Adrenal gland (tissue), 12 donors: Measurements from ENCODE around the gene DAPK2. TPM values are rescaled to one million over a fixed set of nuclear protein-coding genes. Genes with fewer than 3 reads are reported as not detected.

Experiments used
- DNase-seq, 7 donors: peaks; one replicate each; pipeline ENCODE4 v3.0.0-alpha.2; 2019 to 2020
- H3K27ac ChIP-seq, 5 donors: fragments of 200-600 bp; sonication (generic) in 4 of 5; 1 replicate in 3 of 5; 2 replicates in 2 of 5; pipeline versions ENCODE4 v1.5.1 to v1.8.0; 2016 to 2020; ENCODE audit warnings: mild to moderate bottlenecking in 1 of 5
- H3K27me3 ChIP-seq: fragments of 200-600 bp; 2 replicates; pipeline ENCODE4 v1.8.0; 2021
- H3K36me3 ChIP-seq, 2 donors: fragments of 200-600 bp; replicated peaks in 1 of 2; 1 replicate in 1 of 2; 2 replicates in 1 of 2; pipeline versions ENCODE4 v1.5.1 to v1.8.0; 2018 to 2022
- H3K4me1 ChIP-seq, 2 donors: fragments of 200-600 bp; replicated peaks in 1 of 2; 1 replicate in 1 of 2; 2 replicates in 1 of 2; pipeline versions ENCODE4 v1.5.1 to v1.8.0; 2018 to 2021
- H3K4me3 ChIP-seq, 4 donors: fragments of 200-600 bp; sonication (generic) in 3 of 4; one replicate each; pipeline ENCODE4 v1.5.1; 2016 to 2018
- H3K9me3 ChIP-seq, 3 donors: fragments of 200-600 bp; sonication (generic) in 1 of 3; replicated peaks in 1 of 3; 1 replicate in 2 of 3; 2 replicates in 1 of 3; pipeline versions ENCODE4 v1.5.1 to v1.8.0; 2016 to 2021
- POLR2A ChIP-seq, 2 donors: fragments of 450-650 bp; IDR thresholded peaks; one replicate each; pipeline ENCODE4 v1.6.1; 2017; ENCODE audit warnings: antibody characterized with exemption in 2 of 2, mild to moderate bottlenecking in 2 of 2, moderate library complexity in 1 of 2
- WGBS, 4 donors: extraction: QIAGEN DNeasy Blood & Tissue Kit in 2 of 4; methylation state at CpG; one replicate each; pipeline versions ENCODE4 v1.1.5 to v1.1.7; 2013 to 2017; 5-methylcytosine and 5-hydroxymethylcytosine counted together
- intact Hi-C, 2 donors: fragments of 100-400 bp; cut with DNase I; formaldehyde crosslinking; loops; one replicate each; pipeline versions ENCODE4 v1.14.1 to v1.15.0; 2022 to 2023
- polyA plus RNA-seq, 3 donors: library from polyadenylated mRNA; stranded (reverse); fragments of 200-250 nt in 2 of 3; fragments of 350-450 nt in 1 of 3; fragmentation: Illumina TruSeq in 1 of 3; extraction: RNeasy Lipid Tissue Mini Kit (QIAGEN cat#74804) in 1 of 3; gene quantifications; one replicate each; pipeline ENCODE4 v1.2.3, GENCODE V29; 2013 to 2014
- total RNA-seq, 9 donors: library from RNA; depleted of rRNA in 4 of 9; stranded (reverse); fragments of >200 nt in 4 of 9; fragments of 120-200 nt in 1 of 9; fragmentation: NEBNext Ultra II Directional in 1 of 9; extraction: Animal tissue kit (Norgen Biotek cat#: 25700) in 1 of 9; gene quantifications; one replicate each; pipeline versions ENCODE4 v1.1.0 to v1.2.4, GENCODE V29; 2013 to 2023
- TF ChIP-seq, protein P1 (sequence below), 6 experiments: fragments of 450-650 bp in 4 of 6; fragments of 200-600 bp in 2 of 6; sonication (generic) in 1 of 6; IDR thresholded peaks; 1 replicate in 5 of 6; 2 replicates in 1 of 6; pipeline versions ENCODE4 v1.5.1 to v1.8.0; 2016 to 2021; ENCODE audit warnings: antibody characterized with exemption in 6 of 6, mild to moderate bottlenecking in 2 of 6, moderate library complexity in 1 of 6
- donor health status: healthy with polysubstance abuse.
- donor health status: Bipolar disorder and iron deficiency.
- donor health status: DM: yes; HTN: yes; CAD: no.
- donor health status: DM: no; HTN: no; CAD: no.
- donor health status: DM: no; HTN: no; CAD: no.
- donor health status: DM: yes; HTN: yes; CAD: no.

Gene DAPK2
- total and polyA plus RNA-seq, 12 donors = 0.97 to 8.7 (median 6.1) TPM

DNA sequence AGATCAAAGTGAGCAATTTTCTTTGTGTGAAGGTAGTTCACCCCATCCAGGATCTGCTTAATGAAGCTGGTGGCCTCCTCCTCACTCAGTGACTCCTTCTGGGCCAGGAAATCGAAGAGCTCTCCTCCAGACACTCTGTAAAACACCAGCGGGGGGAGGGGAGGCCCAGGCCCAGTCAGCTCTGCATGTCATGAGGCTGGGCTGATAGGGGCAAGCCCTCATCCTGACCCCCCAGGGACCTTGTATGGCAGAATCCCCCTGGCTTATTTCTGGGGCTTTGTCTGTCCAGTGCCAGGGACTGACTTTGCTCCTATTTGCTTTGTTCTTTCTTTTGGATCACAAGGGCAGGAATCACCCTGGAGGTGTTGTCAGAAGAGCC is 74.9 kb downstream of the DAPK2 start:
- no peaks in the 10 kb centered on the region for H3K27me3 ChIP-seq
- TF ChIP-seq POLR2A (IDR thresholded peaks at IDR 0.05) = no peak
- TF ChIP-seq, protein P1, sequence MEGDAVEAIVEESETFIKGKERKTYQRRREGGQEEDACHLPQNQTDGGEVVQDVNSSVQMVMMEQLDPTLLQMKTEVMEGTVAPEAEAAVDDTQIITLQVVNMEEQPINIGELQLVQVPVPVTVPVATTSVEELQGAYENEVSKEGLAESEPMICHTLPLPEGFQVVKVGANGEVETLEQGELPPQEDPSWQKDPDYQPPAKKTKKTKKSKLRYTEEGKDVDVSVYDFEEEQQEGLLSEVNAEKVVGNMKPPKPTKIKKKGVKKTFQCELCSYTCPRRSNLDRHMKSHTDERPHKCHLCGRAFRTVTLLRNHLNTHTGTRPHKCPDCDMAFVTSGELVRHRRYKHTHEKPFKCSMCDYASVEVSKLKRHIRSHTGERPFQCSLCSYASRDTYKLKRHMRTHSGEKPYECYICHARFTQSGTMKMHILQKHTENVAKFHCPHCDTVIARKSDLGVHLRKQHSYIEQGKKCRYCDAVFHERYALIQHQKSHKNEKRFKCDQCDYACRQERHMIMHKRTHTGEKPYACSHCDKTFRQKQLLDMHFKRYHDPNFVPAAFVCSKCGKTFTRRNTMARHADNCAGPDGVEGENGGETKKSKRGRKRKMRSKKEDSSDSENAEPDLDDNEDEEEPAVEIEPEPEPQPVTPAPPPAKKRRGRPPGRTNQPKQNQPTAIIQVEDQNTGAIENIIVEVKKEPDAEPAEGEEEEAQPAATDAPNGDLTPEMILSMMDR (IDR thresholded peaks at IDR 0.05) = no peak
- no peak overlapping the region for H3K4me3 ChIP-seq
- H3K27ac ChIP-seq = no peak overlapping the region
- intact Hi-C loops = no loop called here
- DNase-seq = no peak
- no peaks in the 10 kb centered on the region for H3K4me1 ChIP-seq
- no peaks in the 10 kb centered on the region for H3K36me3 ChIP-seq
- H3K9me3 ChIP-seq = no peaks in the 10 kb centered on the region
- 74 to 100% (median 87%) methylated on average over 2 of the region's 2 CpGs for whole genome bisulfite sequencing, 4 donors

DNA sequence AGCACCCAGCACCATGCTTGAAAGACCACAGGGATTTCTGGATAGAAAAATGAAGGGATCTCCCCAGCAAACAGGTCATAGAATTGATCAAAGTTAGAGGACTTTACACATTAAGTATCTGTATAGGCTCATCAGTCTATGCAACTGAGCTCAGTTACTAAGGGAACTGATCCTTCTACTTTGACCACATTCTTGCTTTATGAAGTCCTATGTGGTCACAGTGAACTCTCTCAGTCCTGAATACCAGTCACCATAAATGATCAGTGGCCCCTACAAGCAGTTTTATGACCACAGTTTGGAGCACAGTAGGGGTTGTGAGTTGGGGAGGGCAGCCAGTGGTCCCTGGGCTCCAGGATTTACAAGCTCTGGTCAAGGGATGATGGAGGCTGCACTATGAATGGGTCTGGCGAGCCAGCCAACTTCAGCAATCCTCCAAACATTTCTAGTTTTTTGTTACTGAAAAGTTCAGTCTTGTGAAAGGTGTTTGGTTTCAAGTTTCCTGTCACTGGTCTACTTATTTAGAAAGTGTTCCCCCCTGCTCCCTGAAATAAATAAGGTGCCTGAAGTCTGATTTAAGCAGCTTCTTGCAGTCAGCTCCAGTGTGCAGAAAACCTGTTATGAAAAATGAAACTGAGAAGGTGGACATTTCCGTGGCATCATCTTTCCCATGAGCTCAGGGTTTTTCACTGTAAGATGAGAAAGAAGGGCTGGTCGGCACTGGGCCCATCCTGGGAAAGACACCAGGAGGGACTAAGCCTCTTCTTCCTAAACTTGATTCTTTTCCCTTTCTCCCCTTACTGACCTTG is 75.5 kb downstream of the DAPK2 start:
- WGBS, 4 donors = 64 to 94% (median 86%) methylated on average over 3 of the region's 3 CpGs
- intact Hi-C loops = no loop called here
- no peaks in the 10 kb centered on the region for H3K27me3 ChIP-seq
- H3K27ac ChIP-seq = no peak overlapping the region
- no peaks in the 10 kb centered on the region for H3K36me3 ChIP-seq
- H3K4me3 ChIP-seq = no peak overlapping the region
- no peak for DNase-seq
- no peaks in the 10 kb centered on the region for H3K4me1 ChIP-seq
- no peaks in the 10 kb centered on the region for H3K9me3 ChIP-seq
- TF ChIP-seq, protein P1 (IDR thresholded peaks at IDR 0.05) = no peak
- no peak for TF ChIP-seq POLR2A (IDR thresholded peaks at IDR 0.05)

DNA sequence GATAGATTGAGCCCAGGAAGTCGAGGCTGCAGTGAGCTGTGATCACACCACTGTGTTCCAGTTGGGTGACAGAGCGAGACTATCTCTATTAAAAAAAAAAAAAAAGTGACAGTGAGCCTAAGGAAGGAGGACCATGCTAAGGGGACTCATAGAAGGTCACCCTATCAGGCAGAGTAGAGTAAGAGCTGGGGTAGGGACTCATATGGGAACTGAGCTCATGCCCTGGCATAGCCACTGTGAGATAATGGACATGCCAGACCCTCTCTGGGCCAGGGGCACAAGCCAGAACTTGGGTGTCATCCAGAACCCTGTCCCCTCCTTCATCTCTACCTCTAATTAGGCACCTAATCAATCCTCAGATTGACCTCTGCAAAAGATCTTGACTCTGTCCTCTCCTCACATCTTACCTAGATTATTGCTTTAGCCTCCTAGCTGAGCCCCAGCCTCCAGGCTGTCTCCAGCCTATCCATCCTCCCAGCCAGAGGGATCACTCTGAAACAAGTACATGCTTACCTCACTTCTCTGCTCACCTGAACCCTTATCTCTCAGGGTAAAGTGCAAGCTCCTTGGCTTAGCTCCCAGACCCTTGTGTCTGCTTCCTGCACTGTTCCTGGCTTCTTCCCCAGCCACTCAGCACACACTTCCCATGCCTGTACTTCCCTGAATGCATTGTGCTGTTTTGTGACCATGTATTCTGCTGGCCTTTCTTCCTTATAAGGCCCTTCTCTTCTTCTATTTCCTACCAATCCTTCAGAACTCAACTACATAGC is 76.4 kb downstream of the DAPK2 start:
- Histone ChIP-seq H3K27me3 (no peaks in the 10 kb centered on the region), H3K4me3 (no peak overlapping the region), H3K9me3 (no peaks in the 10 kb centered on the region), H3K4me1 (no peaks in the 10 kb centered on the region), H3K27ac (no peak overlapping the region), H3K36me3 (no peaks in the 10 kb centered on the region)
- no peak for DNase-seq
- no peak for TF ChIP-seq POLR2A (IDR thresholded peaks at IDR 0.05)
- TF ChIP-seq, protein P1 (IDR thresholded peaks at IDR 0.05) = no peak
- intact Hi-C loops = no loop called here
- WGBS, 4 donors = 94 to 100% (median 96%) methylated on average over 2 of the region's 2 CpGs

DNA sequence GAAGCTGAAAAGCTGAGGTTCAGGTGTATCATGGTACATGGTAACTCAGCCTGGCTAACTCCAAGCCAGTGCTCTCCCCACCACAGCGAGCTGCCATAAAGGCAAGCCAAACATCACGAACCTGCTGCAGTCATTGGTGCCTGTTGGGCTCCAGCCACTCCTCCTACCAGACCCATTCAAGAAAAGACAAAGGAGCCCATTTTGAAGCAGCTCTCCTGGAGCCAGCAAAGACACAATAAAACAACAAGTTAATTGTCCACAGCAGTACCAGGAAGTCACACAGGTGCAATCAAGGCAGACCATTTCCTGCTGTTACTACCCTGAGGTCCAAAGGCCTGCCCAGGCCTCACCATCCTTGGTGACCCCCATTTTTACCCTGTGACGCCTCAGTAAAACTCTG is 77.6 kb downstream of the DAPK2 start:
- Histone ChIP-seq H3K4me1 (no peaks in the 10 kb centered on the region), H3K27me3 (no peaks in the 10 kb centered on the region), H3K4me3 (no peak overlapping the region), H3K27ac (no peak overlapping the region), H3K36me3 (no peaks in the 10 kb centered on the region), H3K9me3 (no peaks in the 10 kb centered on the region)
- TF ChIP-seq POLR2A (IDR thresholded peaks at IDR 0.05) = no peak
- TF ChIP-seq, protein P1 (IDR thresholded peaks at IDR 0.05) = no peak
- WGBS, 4 donors = 80 to 95% (median 92%) methylated on average over 2 to 3 of the region's 3 CpGs
- intact Hi-C loops = no loop called here
- DNase-seq = no peak
